Tongue (tissue), 2 donors: ENCODE measurements around the gene WDR91. TPM values are rescaled to one million over a fixed set of nuclear protein-coding genes. Genes with fewer than 3 reads are reported as not detected.
"Not testable (repeated sequence)": the region's sequence is repeated elsewhere in the genome, so short reads cannot be mapped to it uniquely, and the experiment has no call there.

Source experiments
- DNase-seq: peaks from one replicate; pipeline ENCODE4 v3.0.0-alpha.2; 2015
- total RNA-seq: library from RNA; depleted of rRNA; stranded (reverse); fragments of >200 nt; gene quantifications from one replicate; pipeline ENCODE4 v1.2.3, GENCODE V29; 2014

WDR91 gene
- total RNA-seq, 1 donor from 2014 or later: 18.9 TPM

DNA sequence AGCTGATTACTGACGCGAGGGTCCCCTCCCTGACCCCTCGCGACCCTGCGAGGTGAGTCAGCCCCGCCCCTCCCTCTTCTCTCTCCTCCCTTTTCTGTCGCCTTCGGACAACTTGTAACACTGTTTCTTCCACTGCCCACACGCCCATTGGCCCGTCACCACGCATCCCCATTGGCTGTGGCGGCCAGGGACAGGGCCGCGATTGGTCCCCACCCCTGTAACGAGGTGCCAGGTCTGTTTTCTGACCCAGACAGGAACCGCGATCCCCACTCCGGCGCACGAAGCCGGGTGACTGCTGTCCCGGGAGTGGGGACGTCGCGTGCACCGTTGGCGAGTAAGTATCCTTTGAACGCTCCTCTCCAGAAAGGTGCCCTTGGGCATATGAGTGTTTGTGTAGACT lies 22.2 kb upstream of the WDR91 start, which contains the start of gene STRA8:
TSS of gene STRA8 (plus strand) at position 269 of the 400 bp plus-strand sequence. CDS start 6,687 bp downstream, outside the sequence.
- DNase-seq: no peak

DNA sequence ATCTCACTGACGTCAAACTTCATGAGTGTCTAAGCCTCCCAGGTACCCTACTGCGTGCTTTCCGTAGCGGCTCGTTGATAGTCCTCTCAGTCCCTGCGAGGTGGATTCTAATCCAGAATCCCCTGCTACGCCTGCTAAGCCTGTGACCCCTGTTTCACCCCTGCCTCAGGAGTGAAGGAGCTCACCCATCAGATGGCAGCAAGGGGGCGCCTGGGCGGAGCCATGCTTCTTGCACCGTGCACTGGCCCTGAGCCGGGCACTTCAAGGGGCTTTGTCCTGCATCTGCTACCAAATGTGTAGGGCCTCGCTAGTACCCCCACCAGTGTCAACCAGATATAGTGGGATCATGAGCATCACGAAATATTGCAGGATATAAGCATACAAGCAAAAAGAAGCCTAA lies 21.4 kb upstream of the WDR91 start:
- no peak for DNase-seq

DNA sequence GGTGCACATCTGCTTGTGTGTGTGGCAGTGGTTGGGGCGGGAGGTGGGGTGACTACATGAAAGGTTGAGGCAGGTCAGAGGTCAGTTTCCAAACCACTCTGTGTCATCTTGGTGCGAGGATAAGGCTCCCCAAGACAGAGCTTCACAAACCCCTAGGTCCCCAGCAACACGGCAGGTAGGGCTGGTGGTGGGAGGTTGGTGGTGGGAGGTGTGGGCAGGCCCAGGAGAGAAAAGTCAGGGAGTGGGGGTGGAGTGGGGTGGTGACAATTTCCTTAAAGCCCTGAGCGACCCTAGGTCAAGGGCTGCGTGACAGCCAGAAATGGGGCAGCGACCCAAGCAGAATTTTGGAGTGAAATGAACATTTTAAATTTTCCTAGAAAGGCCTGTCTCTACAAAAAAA lies 20.8 kb upstream of the WDR91 start:
- DNase-seq: no peak

DNA sequence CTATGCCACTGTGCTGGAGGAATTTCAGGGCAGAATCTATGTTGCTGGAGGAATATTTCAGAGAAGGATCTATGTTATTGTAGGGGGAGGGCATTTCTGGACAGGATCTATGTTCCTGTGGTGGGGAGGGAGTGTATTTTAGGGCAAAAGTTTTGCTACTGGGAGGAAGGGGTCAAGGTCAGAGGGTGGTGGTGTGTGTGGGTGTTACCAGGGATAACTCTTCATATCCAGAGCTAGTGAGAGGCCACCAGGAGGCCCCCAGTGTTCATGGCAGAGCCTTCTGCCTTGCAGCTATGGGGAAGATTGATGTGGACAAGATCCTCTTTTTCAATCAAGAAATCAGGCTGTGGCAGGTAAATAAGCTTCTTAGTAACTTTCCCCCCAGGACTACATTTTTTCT lies 20.4 kb upstream of the WDR91 start:
- no peak for DNase-seq

DNA sequence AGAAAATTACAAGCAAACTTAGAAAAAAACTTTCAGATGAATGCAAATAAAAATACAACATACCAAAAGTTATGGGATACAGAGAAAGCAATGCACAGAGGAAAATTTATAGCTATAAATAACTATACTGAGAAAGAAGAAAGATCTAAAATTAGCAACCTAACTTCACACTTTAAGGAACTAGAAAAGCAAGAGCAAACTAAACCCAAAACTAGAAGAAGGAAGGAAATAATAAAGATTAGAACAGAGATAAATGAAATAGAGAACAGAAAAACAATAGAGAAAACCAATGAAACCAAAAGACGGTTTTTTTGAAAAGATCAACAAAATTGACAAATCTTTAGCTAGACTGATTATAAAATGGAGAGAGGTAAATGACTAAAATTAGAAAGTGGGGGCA lies 12.7 kb upstream of the WDR91 start:
- DNase-seq: no peak

DNA sequence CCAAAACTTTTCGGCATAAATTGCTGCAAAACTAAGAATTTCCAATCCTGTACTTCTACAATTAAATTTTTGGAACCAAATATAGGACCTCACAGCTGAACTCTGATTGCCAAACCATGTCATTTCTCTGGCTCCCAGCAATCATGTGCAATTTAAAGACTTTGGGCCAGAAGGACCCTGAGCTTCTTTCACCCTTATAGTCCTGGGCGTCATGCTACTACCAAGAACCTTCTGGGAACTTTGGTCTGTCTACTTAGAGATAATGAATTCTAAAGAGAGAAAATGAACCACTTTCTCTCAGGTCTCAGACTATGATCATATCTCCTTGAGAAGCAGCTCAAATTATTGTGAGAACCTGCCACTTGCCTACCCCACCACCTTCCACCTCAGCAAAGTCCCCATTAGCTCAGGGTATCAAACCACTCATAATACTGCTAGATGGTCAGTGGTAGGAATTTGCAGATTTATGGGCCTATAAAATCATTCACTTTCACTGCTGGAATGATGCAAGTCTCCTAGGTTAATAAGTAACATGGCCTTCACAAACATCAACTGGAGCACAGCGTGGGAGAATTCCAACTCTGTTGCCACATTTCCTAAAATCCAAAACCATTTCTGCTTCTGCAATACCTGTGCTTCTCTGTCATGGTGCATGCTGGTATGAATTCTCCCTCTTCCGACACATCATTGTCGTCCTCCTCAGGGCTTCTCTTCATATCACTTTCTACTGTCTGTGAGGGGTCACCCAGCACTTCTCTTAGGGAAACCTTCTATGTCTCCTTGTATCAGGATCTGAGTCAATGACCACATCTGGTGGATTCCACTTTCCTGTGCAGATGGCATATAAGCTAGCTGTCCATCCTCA lies 6.6 kb upstream of the WDR91 start:
- no peak for DNase-seq

DNA sequence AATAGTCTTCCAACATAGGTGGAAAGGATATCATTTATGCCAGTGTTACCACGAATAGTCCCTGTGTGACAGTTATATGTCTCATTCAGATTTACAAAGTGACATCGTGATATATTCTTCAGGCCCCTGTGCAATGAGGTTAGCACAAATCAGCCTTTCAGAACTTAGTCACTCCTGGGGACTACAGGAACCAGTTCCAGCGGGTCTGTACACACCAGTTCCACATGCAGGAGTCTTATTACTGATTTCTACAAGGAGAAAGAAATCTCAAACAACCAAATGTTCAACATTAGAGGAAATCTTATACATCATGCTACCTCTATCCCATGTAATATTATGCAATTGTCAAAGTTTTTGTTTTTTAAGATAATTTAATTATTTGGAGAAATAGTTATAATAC lies 4.4 kb upstream of the WDR91 start:
- no peak for DNase-seq

DNA sequence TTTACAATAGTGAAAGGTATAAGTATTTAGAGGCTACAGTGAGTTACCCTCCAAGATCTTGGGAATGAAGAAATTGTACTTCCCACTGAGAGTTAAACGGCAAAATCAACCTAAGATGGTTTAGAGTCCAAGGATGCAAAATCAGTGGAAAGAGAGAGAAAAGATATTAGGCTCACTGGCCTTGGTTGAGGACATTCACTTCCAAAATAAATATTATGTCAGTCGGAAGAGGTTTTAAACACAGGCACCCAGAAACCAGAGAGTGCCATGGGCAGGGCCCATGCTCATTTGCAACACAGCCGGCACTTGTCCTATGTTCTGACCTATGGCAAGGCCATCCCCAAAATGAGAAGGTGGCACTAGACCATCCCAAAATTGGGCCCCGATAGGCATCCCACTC lies 3.9 kb upstream of the WDR91 start:
- DNase-seq: no peak

DNA sequence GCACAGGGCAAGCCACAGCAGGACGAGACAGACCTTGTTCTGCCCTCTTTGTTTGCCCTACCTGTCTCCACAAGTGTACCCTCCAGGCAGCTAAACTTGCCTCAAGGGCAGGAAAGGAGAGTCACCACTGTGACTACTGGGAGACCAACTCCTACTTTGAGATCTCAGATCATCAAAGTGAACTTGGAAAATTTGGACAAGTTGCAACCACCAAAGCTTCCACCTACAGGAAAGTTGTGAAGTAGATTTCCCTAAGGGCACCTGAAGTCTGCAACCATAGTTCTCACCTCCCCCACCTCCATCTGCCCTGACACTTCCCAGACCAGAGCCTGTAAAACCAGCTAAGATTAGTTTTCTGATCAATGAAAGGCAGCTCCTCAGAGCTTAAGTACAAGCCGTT lies 2.5 kb upstream of the WDR91 start:
- DNase-seq: no peak

DNA sequence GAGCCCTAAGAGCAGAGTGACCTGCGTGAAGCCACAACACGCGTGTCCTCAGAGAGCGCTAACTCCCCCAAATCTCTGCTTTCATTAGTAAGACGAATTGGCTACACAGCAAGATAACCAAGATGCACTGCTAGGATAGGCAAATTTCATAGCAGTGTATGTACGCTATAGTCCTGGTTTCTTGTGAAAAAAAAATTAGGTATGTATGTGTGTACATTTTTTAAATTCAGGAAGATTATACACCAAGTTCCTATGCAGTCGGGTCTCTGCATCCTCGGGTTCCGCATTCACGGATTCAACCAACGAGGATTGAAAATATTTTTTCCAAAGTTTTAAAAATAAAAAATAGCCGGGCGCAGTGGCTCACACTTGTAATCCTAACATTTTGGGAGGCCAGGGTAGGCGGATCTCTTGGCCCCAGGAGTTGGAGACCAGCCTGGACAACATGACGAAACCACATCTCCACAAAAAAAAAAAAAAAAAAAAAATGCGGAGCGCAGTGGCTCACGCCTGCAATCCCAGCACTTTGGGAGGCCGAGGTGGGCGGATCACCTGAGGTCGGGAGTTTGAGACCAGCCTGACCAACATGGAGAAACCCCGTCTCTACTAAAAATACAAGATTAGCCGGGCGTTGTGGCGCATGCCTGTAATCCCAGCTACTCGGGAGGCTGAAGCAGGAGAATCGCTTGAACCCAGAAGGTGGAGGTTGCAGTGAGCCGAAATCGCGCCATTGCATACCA lies 790 bp upstream of the WDR91 start:
- DNase-seq: not testable (repeated sequence)

DNA sequence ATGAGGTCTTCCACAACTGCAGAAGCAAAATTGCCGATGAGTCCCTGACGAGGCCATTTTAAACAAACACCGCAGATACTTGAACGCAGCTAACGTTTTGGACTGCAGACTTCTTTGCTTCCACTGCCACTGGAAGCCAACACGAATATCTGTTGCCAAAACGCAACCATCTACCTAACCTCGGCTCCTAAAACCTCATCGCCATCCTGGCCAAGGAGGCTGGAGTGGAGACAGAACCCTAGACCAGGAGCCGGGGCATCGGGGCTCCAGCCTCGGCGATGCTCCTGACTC lies 493 bp downstream of the WDR91 start:
- peak; percentile 65 for DNase-seq

DNA sequence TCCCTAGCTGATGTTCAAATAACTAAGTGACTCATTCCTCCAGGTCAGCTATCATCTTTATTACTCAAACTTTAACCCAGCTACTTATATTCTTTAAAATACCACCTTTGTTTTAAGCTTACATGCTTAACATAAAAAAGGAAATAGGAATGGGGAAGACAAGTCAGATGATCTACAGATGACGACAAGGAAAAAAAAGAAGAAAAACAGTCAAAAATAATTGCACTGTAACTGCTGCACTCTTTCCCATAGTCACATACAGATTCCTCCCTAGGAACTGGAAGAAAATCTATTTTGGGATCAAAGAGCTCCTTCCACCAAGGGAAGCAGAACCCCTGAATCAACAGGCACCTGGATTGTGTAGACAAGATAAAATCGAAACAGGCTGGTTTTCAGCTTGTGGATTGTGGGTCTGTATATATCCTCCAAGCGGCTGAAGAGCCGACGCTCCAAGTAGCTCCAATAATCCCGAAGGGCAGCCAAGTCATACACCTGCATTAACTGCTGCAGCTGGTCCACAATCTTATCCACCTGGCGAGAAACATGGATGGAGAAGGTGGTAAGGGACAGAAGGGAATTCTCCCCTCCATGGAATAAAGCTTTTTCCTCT lies 2.0 kb downstream of the WDR91 start:
- DNase-seq: no peak

DNA sequence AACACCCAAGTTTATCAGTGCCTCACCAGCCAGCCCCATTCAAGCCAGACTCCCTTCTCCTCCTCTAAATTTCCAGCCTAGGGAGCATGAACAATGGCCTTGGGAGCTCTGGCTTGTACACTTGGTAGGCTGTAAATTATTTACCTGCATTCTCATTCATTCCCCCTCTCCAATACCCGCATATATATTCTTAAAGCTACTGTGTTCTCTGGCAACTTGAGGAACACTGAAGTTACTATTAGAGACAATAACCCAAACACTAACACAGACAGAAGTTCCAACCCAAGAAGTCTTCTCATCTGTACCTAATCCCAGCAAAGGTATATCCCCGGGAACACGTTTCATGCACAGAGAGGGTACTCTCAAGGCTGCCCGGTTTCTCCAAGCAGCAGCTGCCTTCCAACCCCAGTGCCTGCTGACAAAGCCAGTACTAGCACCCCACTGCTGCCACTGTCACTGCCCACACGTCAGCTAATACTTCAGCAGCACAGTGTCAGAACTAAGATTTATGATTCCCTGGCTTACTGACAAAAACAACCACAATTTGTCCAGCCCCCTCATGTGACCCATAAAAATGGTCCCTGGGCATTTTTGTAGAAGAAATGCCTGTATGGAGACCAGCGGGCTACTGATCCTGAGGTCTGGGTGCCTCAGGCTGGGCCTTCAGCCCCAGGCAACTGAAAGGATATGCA lies 3.1 kb downstream of the WDR91 start:
- no peak for DNase-seq

DNA sequence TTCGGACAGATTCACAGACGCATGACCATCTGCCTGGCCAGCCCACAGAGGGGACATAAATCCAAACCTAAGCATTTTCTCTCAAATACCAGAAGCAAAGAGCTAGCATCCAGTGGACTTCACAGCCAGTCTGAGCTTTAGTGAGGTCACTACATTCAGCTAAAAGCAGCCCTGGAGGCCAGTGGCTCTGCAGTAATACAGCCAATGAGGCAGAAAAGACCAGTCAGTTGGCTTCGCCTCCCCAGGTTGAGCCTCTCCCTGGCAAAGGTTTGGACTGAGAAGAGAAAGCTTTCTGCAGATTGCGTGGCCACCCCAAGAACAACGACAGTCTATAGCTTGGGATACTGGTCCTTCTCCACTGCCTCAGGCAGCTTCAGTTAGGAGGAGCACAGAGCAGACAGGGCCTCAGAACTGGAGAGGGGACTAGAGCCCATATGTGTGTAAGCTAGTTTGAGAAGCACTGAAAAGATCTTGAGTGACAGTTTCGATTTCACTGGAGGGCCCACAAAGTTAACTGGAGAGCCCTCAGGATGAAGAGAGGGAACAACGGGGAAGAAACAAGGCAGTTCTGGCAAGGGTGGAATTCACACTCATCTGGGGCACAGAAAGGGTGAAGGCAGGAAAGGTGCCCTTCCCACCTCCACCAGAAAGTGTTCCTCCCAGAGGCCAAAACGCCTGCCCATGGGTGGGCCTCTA lies 3.8 kb downstream of the WDR91 start:
- no peak for DNase-seq

DNA sequence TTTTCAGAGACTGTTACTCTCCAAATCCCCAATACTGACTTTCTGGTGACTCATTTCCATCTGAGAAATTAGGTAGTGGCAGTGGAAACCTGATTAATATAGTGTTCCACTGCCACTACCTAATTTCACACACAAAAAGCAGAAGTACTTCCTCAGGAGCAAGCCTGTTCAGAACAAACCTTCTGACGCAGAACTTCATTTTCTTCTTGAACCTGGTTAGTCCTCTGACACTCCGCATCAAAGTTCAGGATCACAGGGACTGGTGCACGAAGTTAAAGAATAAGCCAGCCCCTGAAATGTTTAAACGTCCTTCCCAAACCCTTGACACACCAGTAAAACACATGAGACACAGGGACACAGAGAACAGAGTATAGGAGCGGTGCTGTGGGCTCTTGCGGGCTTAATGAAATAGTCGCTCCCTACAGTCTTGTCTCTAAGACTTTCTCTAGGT lies 4.4 kb downstream of the WDR91 start:
- no peak for DNase-seq

DNA sequence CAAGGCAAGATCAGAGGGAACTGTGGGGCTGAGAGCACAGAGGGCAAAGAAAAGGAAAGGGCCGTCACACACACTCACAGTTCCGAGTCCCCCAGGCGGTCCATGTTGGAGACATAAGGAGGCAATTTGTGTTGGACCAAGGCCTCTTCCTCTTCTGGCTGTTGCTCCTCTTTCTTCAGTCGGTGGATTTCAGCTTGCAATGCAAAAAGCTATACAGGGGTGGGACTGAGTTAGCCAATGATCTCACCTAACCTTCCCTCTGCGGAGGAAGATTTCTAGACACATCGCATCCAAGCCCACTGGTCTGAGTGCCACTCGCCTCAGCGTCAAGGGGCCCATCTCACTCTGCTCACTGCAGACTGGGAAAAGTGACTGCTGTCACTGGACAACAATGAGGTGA lies 5.5 kb downstream of the WDR91 start:
- DNase-seq: no peak

DNA sequence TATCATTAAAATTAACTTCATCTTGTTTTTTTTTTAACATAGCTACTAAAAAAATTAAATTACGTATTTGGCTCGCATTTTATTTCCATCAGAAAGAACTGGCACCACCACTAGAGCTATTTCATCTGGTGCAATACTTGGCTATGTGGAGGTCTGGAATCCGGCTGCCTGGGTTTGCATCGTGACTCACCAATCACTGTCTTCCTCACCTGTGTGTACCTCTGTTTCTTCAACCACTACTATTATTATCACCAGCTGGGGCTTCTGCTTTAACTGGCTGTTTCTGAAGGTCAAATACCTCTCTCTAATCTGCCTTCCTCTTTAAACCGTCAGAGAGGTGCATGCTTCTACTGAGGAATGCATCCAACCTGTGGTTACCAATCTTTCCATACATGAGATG lies 6.5 kb downstream of the WDR91 start:
- no peak for DNase-seq

DNA sequence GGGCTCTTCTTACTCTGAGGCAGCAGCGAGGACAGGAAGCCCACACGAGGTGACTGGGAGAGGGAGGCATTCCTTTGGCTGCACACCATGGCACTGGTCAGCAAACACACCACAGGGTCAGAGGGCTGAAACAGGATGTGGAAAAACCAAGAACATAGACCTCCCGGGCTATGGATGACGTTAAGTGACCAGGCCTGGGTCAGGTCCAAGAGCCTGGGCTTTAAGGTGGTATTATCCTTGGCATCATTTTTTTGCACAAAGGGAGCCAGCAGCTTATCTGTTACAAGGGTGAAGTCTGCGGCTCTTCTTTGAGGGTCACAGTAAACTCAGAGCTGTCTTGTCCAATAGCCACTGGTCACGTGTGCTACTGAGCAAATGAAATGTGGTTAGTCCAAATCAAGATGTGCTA lies 7.0 kb downstream of the WDR91 start:
- DNase-seq: no peak

DNA sequence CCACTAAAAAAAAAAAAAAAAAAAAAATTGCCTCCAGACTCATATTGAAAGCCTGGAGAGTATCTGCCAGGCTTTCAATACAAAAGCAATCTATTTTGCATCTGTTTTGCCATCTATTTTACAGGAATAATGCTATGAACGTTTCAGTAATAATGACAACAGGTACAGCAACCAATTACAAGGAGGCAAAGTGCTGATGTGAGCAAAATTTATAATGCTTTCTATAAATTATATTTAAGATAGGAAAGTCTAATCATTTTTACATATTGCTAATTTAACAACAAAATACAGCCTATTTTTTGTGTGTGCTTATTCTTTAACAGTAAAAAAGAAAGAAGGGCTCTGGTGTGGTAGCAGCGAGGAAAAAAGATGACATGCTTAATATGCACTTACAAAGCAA lies 10.0 kb downstream of the WDR91 start:
- DNase-seq: no peak

DNA sequence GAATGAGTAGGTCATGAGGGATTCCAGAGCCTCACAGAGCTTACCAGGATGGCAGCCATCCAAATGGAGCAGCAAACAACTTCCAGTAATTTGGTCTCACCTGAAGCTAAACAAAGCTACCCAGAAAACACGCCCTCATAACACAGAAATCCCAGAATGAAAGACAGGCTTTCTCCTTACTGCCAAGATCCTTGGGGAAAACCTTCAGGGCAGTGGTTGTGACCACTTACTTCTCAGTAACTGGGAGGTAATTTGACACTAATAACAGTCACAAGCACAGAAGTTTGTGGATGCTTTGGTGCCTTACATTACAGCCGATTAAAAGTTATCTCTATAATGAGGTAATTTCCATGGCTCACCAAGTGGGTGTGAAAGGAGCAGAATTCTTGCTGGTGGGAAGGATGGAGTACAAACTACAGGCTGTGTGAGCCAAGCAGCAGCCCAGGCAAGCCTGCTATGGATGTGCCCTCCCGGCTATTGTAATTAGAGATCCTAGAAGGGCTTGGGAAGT lies 10.4 kb downstream of the WDR91 start:
- DNase-seq: no peak

DNA sequence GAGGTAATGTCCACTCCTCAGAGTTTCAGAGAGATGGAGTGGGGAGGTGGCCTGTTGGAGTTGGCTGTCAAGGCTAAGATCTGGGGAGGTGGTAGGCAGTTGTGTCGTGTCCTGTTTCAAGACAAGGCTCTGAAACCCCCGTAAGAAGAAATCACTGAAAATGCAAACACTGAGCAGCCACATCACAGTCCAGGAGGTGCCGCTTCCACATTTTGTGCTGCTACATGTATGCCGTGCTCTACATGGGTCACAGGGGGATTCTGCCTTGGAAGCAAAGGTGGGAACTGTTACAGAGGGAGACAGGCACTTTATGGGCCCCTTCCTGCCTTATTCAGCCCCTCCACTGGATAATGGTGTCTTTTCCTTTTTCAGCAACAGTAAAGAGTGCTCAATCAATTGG lies 11.9 kb downstream of the WDR91 start:
- no peak for DNase-seq
